Esophagus (tissue), 2 donors: Measurements from ENCODE around the gene ITGB1. TPM values are rescaled to one million over a fixed set of nuclear protein-coding genes. Genes with fewer than 3 reads are reported as not detected.
A peak's percentile ranks its signal among the peaks of the same experiment; 100 is the strongest.
"Not testable (repeated sequence)": the region's sequence is repeated elsewhere in the genome, so short reads cannot be mapped to it uniquely, and the experiment has no call there.

Source experiments
- H3K27ac ChIP-seq, 2 donors: one replicate each; pipeline ENCODE4 v1.5.1; 2013; ENCODE audit warnings: low read depth in 2 of 2, mild to moderate bottlenecking in 2 of 2, inconsistent platforms in 1 of 2, low read length in 1 of 2, moderate library complexity in 1 of 2
- H3K27me3 ChIP-seq, 2 donors: one replicate each; pipeline ENCODE4 v1.6.1; 2013; ENCODE audit warnings: low read length in 2 of 2, control low read depth in 1 of 2, mild to moderate bottlenecking in 1 of 2; ENCODE audit not compliant: insufficient read depth in 2 of 2, control insufficient read depth in 1 of 2
- H3K36me3 ChIP-seq, 2 donors: one replicate each; pipeline ENCODE4 v1.6.1; 2013; ENCODE audit warnings: low read length in 1 of 2; ENCODE audit not compliant: control insufficient read depth in 2 of 2, insufficient read depth in 2 of 2
- H3K4me1 ChIP-seq, 2 donors: one replicate each; pipeline ENCODE4 v1.6.1; 2013; ENCODE audit warnings: low read length in 1 of 2; ENCODE audit not compliant: control insufficient read depth in 2 of 2, insufficient read depth in 2 of 2
- H3K4me3 ChIP-seq, 2 donors: one replicate each; pipeline ENCODE4 v1.5.1; 2013; ENCODE audit warnings: low read length in 2 of 2, mild to moderate bottlenecking in 2 of 2, low read depth in 1 of 2, moderate library complexity in 1 of 2
- H3K9me3 ChIP-seq, 2 donors: one replicate each; pipeline ENCODE4 v1.6.1; 2013; ENCODE audit warnings: mild to moderate bottlenecking in 2 of 2, low read depth in 1 of 2, low read length in 1 of 2, moderate library complexity in 1 of 2; ENCODE audit not compliant: control insufficient read depth in 2 of 2, insufficient read depth in 1 of 2
- WGBS, 2 donors: extraction: QIAGEN DNeasy Blood & Tissue Kit; methylation state at CpG; one replicate each; pipeline ENCODE4 v1.1.7; 2013; 5-methylcytosine and 5-hydroxymethylcytosine counted together
- polyA plus RNA-seq, 2 donors: library from polyadenylated mRNA; stranded (reverse); fragments of 200-250 nt; gene quantifications; one replicate each; pipeline ENCODE4 v1.2.3, GENCODE V29; 2013
- donor health status: healthy with polysubstance abuse.
- donor health status: Bipolar disorder and iron deficiency.

Gene ITGB1
- polyA plus RNA-seq, 2 donors: 44.2 to 75.9 TPM

DNA sequence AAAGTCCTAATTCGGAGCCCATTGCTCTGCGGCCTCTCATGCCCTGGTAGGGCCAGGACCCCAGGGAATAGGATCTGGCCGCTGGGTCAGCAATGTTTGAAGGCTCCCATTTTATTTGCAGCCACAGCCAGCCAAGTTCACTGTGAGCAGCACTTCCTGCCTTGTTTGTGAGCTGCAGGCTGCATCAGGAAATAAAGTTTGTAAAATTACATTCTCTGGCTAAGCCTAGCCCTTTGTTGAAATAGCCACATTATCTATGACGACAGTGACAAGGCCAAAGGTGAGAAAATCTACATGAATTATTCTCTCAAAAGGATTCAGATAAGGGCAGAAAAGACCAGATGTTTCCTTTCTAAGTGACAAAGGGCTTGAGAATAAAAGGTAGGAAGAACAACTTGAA lies 23.7 kb upstream of the ITGB1 start:
- no peaks in the 10 kb centered on the region for H3K27me3 ChIP-seq
- H3K4me3 ChIP-seq: no peak overlapping the region
- H3K4me1 ChIP-seq: peaks cover 0 to 2% of the 10 kb centered on the region in 2 donors
- 41 to 64% methylated on average over 4 of the region's 4 CpGs for WGBS, 2 donors
- H3K27ac ChIP-seq: peak overlapping the region; percentile 15 to 73
- H3K9me3 ChIP-seq: no peaks in the 10 kb centered on the region
- no peaks in the 10 kb centered on the region for H3K36me3 ChIP-seq

GRCh38 chr10:32980558-32981468 lies 22.8 kb upstream of the ITGB1 start:
- Histone ChIP-seq H3K36me3 (no peaks in the 10 kb centered on the region), H3K4me3 (peak overlapping the region; percentile 24 to 53), H3K4me1 (peaks cover 0 to 2% of the 10 kb centered on the region in 2 donors), H3K27me3 (no peaks in the 10 kb centered on the region), H3K27ac (peak overlapping the region; percentile 79 to 82), H3K9me3 (no peaks in the 10 kb centered on the region)
- WGBS, 2 donors: 15 to 16% methylated on average over 38 of the region's 38 CpGs

- peak overlapping the region; percentile 79 to 82 for H3K27ac ChIP-seq
- H3K4me3 ChIP-seq: peak overlapping the region; percentile 24 to 53
- no peaks in the 10 kb centered on the region for H3K27me3 ChIP-seq
- peaks cover 0 to 2% of the 10 kb centered on the region in 2 donors for H3K4me1 ChIP-seq
- 1 to 3% methylated on average over 6 of the region's 6 CpGs for WGBS, 2 donors
- H3K9me3 ChIP-seq: no peaks in the 10 kb centered on the region
- no peaks in the 10 kb centered on the region for H3K36me3 ChIP-seq
Measured at GRCh38 chr10:32980242-32980557, 22.2 kb upstream of the ITGB1 start.

- not testable (repeated sequence) for H3K9me3 ChIP-seq, H3K27ac ChIP-seq, H3K4me3 ChIP-seq, H3K4me1 ChIP-seq, H3K27me3 ChIP-seq, H3K36me3 ChIP-seq
- WGBS, 2 donors: 80 to 81% methylated on average over 14 of the region's 14 CpGs
Measured at GRCh38 chr10:32979719-32980118, 21.7 kb upstream of the ITGB1 start.

- Histone ChIP-seq H3K9me3 (no peaks in the 10 kb centered on the region), H3K4me1 (peaks cover 0 to 2% of the 10 kb centered on the region in 2 donors), H3K27ac (no peak overlapping the region), H3K36me3 (no peaks in the 10 kb centered on the region), H3K4me3 (no peak overlapping the region), H3K27me3 (no peaks in the 10 kb centered on the region)
- 81 to 86% methylated on average over 3 of the region's 3 CpGs for whole genome bisulfite sequencing, 2 donors
Measured at GRCh38 chr10:32979041-32979440, 21.0 kb upstream of the ITGB1 start.

DNA sequence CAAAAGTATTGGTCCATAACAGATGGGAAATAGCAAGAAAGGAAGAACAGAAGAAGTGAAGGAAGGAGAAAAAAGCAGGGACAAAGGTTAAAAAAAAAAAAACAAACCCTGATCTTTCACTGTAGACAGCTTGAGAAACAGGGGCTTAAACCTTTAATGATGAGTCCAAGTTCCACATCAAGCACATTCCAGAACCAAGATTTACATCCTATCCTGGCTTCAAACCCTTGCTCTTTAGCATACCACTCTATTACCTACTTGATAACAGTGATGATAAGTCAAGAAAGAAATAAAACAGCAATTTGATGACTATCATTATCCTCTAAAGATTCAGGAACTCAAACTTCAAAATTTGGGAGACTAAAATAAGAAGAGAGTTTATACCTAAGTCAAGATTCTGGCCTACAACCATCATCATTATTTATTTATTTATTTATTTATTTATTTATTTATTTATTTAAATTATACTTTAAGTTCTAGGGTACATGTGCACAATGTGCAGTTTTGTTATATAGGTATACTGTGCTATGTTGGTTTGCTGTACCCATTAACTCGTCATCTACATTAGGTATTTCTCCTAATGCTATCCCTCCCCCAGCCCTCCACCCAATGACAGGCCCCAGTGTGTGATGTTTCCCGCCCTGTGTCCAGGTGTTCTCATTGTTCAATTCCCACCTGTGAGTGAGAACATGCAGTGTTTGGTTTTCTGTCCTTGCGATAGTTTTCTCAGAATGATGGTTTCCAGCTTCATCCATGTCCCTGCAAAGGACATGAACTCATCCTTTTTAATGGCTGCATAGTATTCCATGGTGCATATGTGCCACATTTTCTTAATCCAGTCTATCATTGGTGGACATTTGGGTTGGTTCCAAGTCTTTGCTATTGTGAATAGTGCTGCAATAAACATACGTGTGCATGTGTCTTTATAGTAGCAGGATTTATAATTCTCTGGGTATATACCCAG lies 20.1 kb upstream of the ITGB1 start:
- not testable (repeated sequence) for H3K4me1 ChIP-seq, H3K27ac ChIP-seq, H3K9me3 ChIP-seq, H3K27me3 ChIP-seq, H3K4me3 ChIP-seq, H3K36me3 ChIP-seq
- 95 to 99% methylated on average over 4 of the region's 4 CpGs for WGBS, 2 donors

- no peaks in the 10 kb centered on the region for H3K27me3 ChIP-seq
- no peaks in the 10 kb centered on the region for H3K36me3 ChIP-seq
- no peak overlapping the region for H3K27ac ChIP-seq
- no peaks in the 10 kb centered on the region for H3K9me3 ChIP-seq
- WGBS, 2 donors: 85 to 86% methylated on average over 3 of the region's 3 CpGs
- H3K4me1 ChIP-seq: no peaks in the 10 kb centered on the region
- no peak overlapping the region for H3K4me3 ChIP-seq
Measured at GRCh38 chr10:32976338-32976737, 18.3 kb upstream of the ITGB1 start.

DNA sequence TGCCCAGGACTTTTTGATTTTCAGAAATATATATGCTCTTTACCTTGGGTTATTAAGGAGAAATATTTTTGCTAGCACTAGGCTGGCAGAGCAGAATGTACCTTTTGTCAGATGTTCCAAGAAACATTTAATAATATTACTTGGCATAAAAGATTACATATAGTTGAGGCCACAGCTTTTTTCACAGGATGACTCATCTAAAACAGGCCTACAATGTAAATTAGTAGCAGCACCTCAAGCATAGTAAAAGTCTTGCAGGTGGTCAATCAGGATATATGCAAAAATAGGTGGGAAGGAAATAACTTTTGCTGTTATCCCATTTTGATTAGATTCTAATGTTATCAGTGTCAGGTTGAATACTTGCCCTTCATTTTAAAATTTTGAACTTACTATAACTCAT lies 14.9 kb upstream of the ITGB1 start:
- H3K27me3 ChIP-seq: no peaks in the 10 kb centered on the region
- H3K4me3 ChIP-seq: no peak overlapping the region
- H3K36me3 ChIP-seq: no peaks in the 10 kb centered on the region
- no peak overlapping the region for H3K27ac ChIP-seq
- H3K9me3 ChIP-seq: no peaks in the 10 kb centered on the region
- H3K4me1 ChIP-seq: no peaks in the 10 kb centered on the region

- H3K27ac ChIP-seq: no peak overlapping the region
- no peaks in the 10 kb centered on the region for H3K36me3 ChIP-seq
- WGBS, 2 donors: 65 to 69% methylated on average over 4 of the region's 4 CpGs
- H3K4me3 ChIP-seq: no peak overlapping the region
- no peaks in the 10 kb centered on the region for H3K4me1 ChIP-seq
- no peaks in the 10 kb centered on the region for H3K9me3 ChIP-seq
- H3K27me3 ChIP-seq: no peaks in the 10 kb centered on the region
Measured at GRCh38 chr10:32972460-32972859, 14.4 kb upstream of the ITGB1 start.
